Thoracic aorta (tissue), 2 donors: ENCODE results near the gene SIK3. TPM values are rescaled to one million over a fixed set of nuclear protein-coding genes. Genes with fewer than 3 reads are reported as not detected.

Source experiments
- ATAC-seq: fragments of 150-250 bp; one replicate; pipeline ENCODE4 v1.8.0; 2017; ENCODE audit warnings: low read depth; ENCODE audit not compliant: insufficient number of reproducible peaks, low FRiP score
- DNase-seq: peaks from one replicate; pipeline ENCODE4 v3.0.0-alpha.2; 2020; ENCODE audit warnings: low spot score
- H3K27ac ChIP-seq, 2 donors: fragments of 200-600 bp; sonication (generic); 1 replicate in 1 of 2; 2 replicates in 1 of 2; pipeline ENCODE4 v1.5.1; 2016; ENCODE audit warnings: mild to moderate bottlenecking in 2 of 2, moderate library complexity in 2 of 2
- H3K27me3 ChIP-seq: fragments of 200-600 bp; sonication (generic); replicated peaks from 2 replicates; pipeline ENCODE4 v1.6.0; 2016; ENCODE audit warnings: mild to moderate bottlenecking; ENCODE audit not compliant: insufficient read depth
- H3K36me3 ChIP-seq: fragments of 200-600 bp; sonication (generic); one replicate; pipeline ENCODE4 v1.5.1; 2016
- H3K4me1 ChIP-seq, 2 donors: fragments of 200-600 bp; sonication (generic); 1 replicate in 1 of 2; 2 replicates in 1 of 2; pipeline versions ENCODE4 v1.5.1 to v1.6.0; 2016; ENCODE audit warnings: low read depth in 2 of 2, mild to moderate bottlenecking in 1 of 2; ENCODE audit not compliant: control insufficient read depth in 1 of 2
- H3K4me3 ChIP-seq: fragments of 200-600 bp; sonication (generic); 2 replicates; pipeline ENCODE4 v1.5.1; 2016; ENCODE audit warnings: mild to moderate bottlenecking
- H3K9me3 ChIP-seq: fragments of 200-600 bp; sonication (generic); 2 replicates; pipeline ENCODE4 v1.5.1; 2016
- CTCF ChIP-seq: fragments of 200-600 bp; sonication (generic); IDR thresholded peaks from one replicate; pipeline ENCODE4 v1.5.1; 2019; ENCODE audit warnings: antibody characterized with exemption
- total RNA-seq, 2 donors: library from RNA; depleted of rRNA; stranded (reverse); fragments of >200 nt; gene quantifications; one replicate each; pipeline versions ENCODE4 v1.1.0 to v1.2.3, GENCODE V29; 2016

The SIK3 gene
- total RNA-seq, 2 donors from 2014 or later: 32.9 to 53.7 TPM

- ATAC-seq: no peak
- H3K4me1 ChIP-seq: no peaks in the 10 kb centered on the region
- H3K9me3 ChIP-seq: no peaks in the 10 kb centered on the region
- peaks cover 36% of the 10 kb centered on the region for H3K36me3 ChIP-seq
- H3K27ac ChIP-seq: no peak overlapping the region
- no peaks in the 10 kb centered on the region for H3K27me3 ChIP-seq
- H3K4me3 ChIP-seq: no peak overlapping the region
- no peak for TF ChIP-seq CTCF
- no peak for DNase-seq
Observed at GRCh38 chr11:116859175-116859574, 239.1 kb downstream of the SIK3 start.

- no peaks in the 10 kb centered on the region for H3K27me3 ChIP-seq
- H3K9me3 ChIP-seq: no peaks in the 10 kb centered on the region
- H3K36me3 ChIP-seq: peaks cover 26% of the 10 kb centered on the region
- H3K4me3 ChIP-seq: no peak overlapping the region
- DNase-seq (no peak), ATAC-seq (no peak)
- no peak for TF ChIP-seq CTCF
- no peak overlapping the region for H3K27ac ChIP-seq
- peaks cover 0 to 5% of the 10 kb centered on the region in 2 donors for H3K4me1 ChIP-seq
Observed at GRCh38 chr11:116857936-116858335, 240.3 kb downstream of the SIK3 start.

GRCh38 chr11:116857316-116857715, 240.9 kb downstream of the SIK3 start:
- Histone ChIP-seq H3K27ac (no peak overlapping the region), H3K4me3 (no peak overlapping the region), H3K9me3 (no peaks in the 10 kb centered on the region), H3K36me3 (peaks cover 25% of the 10 kb centered on the region), H3K27me3 (no peaks in the 10 kb centered on the region), H3K4me1 (peaks cover 6 to 11% of the 10 kb centered on the region in 2 donors)
- DNase-seq (no peak), ATAC-seq (no peak)
- TF ChIP-seq CTCF: no peak

DNA sequence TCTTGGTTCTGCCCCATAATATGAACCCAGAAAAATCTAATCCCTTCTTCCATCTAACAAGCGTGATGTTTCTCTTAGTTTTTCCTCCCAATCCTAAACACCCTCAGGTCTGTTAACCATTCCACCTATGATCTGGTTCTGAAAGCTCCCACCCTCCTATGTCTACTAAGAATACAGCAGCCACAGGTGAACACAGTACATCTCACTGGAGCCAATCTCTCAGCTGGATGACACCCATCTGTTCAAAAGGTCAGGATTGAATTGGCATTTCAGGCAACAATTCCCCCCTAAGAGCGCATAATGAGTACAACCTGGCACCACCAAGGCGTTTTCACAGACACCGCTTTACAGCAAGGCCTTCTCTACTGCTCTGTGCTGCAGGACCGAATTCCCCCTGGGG, 241.8 kb downstream of the SIK3 start:
- H3K36me3 ChIP-seq: peaks cover 25% of the 10 kb centered on the region
- H3K4me3 ChIP-seq: no peak overlapping the region
- H3K4me1 ChIP-seq: peaks cover 13 to 20% of the 10 kb centered on the region in 2 donors
- no peak for ATAC-seq
- no peak overlapping the region for H3K27ac ChIP-seq
- DNase-seq: no peak
- H3K9me3 ChIP-seq: no peaks in the 10 kb centered on the region
- no peaks in the 10 kb centered on the region for H3K27me3 ChIP-seq
- TF ChIP-seq CTCF: no peak

- H3K4me3 ChIP-seq: no peak overlapping the region
- TF ChIP-seq CTCF: no peak
- H3K4me1 ChIP-seq: peaks cover 18 to 25% of the 10 kb centered on the region in 2 donors
- no peaks in the 10 kb centered on the region for H3K9me3 ChIP-seq
- H3K36me3 ChIP-seq: peaks cover 16% of the 10 kb centered on the region
- no peak overlapping the region for H3K27ac ChIP-seq
- no peaks in the 10 kb centered on the region for H3K27me3 ChIP-seq
- no peak for DNase-seq
- ATAC-seq: no peak
Observed at GRCh38 chr11:116855413-116855812, 242.8 kb downstream of the SIK3 start.
